ENCODE data around the gene TRAPPC5. TPM values are rescaled to one million over a fixed set of nuclear protein-coding genes. Genes with fewer than 3 reads are reported as not detected.
"Not testable (repeated sequence)": the region's sequence is repeated elsewhere in the genome, so short reads cannot be mapped to it uniquely, and the experiment has no call there.

Gene TRAPPC5
- 100 to 1,000 TPM; 107 to 108 TPM for total RNA-seq
- long read RNA-seq, full-length matches to known transcripts, result 47 of 51 reads
- long read RNA-seq, partial matches to known transcripts, result 4 of 51 reads
- long read RNA-seq, other reads (novel, unspliced or antisense), result 0 of 51 reads

DNA sequence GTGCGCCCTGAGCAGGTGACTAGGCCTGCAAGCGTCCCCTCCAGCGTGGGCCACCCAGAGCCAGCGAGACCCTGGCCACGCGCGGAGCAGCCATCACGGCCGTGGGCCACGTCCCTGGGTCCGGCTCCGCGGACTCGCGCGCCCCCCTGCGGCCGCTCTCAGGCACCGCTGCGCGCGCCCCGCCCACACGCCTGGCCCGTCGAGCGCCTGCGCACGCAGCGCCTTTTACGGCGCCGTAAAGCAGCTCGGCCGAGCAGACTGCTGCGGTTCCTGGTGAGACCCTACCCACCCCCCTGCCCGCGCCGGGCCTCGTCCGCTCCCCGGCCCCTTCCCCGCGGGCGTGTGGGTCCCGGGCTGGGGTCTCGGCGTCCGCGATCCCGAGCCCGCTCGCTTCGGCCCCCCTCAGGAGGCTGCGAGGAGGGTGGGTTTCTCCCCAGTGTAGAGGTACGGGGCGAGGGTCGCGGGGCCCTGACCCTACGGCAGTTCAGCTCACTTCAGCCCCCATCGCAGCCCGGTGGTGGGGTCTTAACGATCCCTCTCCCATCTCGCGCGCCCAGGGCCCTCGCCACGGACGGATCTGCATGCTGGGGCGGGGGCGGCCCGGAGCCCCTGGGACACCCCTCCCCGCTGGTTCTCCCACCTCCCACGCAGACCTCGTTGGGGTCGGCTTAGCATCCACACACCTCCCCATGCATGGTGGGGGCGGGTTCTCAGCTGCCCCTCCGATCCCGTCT lies at the start of gene TRAPPC5:
TSS of gene TRAPPC5 (plus strand) at position 228 of the 734 bp plus-strand sequence. CDS start 1,421 bp downstream, outside the sequence.
- intact Hi-C loops (cut with DNase I, micrococcal nuclease), result no loop called here
- peak; percentile 84 for ATAC-seq
- DNase-seq, result peak; percentile 75 to 93

DNA sequence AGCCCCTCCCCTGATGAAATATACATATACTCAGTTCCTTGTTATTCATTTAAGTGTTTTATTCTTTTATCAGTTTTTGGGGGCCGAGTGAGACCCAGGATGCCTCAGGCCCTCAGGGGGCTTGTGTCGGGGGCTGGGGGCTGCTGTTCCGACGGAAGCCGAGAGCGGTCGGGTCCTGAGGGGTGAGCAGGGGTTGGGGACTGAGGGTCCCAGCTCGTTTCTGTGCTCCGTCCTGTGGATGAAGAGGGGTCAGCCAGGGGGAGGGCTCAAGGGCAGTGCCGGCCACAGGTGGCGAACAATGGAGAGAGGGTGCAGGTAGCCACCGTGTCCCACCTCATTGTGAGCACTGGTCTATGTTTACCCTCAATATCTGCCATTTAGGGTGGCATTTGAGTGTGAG lies 49.1 kb upstream of the TRAPPC5 start:
- DNase-seq (no peak), ATAC-seq (no peak)
- intact Hi-C loops (cut with DNase I, micrococcal nuclease), result no loop called here

GRCh38 chr19:7632340-7633203 lies 48.1 kb upstream of the TRAPPC5 start:
- intact Hi-C loops (cut with DNase I, micrococcal nuclease), result no loop called here
- no peak for ATAC-seq
- no peak for DNase-seq

DNA sequence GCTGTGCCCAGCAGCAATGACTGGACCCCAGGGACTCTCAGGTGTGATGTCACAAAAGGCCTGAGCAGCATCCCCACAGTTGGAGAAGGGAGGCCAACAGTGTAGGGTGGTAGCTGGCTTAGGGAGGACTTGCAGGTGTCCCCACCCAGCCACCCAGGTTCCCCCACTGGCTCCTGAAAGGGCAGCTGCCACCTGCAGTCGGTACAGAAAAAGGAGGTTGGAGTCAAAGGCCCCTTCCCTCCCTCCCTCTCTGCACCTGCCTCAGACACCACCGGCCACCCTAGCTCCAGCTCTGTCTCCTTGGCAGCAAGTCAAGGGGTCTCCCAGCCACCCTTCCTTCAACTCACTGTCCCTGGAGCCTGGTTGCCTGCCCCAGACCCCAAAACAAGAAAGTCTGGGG lies 46.9 kb upstream of the TRAPPC5 start, which contains the start of gene PCP2:
TSS of gene PCP2 (minus strand) at position 22 of the 400 bp plus-strand sequence. CDS start 262 bp downstream, outside the sequence.
- DNase-seq (no peak), ATAC-seq (no peak)
- intact Hi-C loops (cut with DNase I, micrococcal nuclease), result no loop called here

- intact Hi-C loops (cut with DNase I, micrococcal nuclease), result no loop called here
- DNase-seq (no peak), ATAC-seq (no peak)
These were observed 45.0 kb upstream of the TRAPPC5 start for GRCh38 chr19:7635670-7636069.

DNA sequence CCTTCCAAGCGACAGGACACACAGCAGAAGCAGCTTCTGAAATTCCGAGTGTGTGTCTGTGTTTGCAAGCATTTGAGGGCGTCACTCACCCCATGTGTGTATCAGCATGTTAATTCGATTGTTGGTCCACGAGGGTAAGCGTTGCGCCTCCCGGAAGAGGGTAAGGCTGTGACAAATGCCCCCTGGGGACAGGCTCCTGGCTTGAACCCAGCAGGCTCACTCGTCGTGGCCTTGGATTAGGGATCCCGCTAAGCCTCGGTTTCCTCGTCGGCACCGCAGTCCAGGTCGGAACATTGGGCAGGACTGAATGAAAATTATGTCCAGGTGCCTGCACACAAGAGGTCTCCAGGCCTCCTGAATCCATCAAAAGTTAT lies 44.3 kb upstream of the TRAPPC5 start:
- DNase-seq (no peak), ATAC-seq (no peak)
- intact Hi-C loops (cut with DNase I, micrococcal nuclease), result no loop called here

- peak; percentile 97 for ATAC-seq
- DNase-seq, result peak; percentile 79 to 93
- intact Hi-C loops (cut with DNase I, micrococcal nuclease), result no loop called here
These were observed 43.8 kb upstream of the TRAPPC5 start, which contains the start of gene STXBP2 for GRCh38 chr19:7636691-7637373. TSS of gene STXBP2 (plus strand) at chr19:7637110. CDS start at chr19:7637150, 40 bp downstream.

DNA sequence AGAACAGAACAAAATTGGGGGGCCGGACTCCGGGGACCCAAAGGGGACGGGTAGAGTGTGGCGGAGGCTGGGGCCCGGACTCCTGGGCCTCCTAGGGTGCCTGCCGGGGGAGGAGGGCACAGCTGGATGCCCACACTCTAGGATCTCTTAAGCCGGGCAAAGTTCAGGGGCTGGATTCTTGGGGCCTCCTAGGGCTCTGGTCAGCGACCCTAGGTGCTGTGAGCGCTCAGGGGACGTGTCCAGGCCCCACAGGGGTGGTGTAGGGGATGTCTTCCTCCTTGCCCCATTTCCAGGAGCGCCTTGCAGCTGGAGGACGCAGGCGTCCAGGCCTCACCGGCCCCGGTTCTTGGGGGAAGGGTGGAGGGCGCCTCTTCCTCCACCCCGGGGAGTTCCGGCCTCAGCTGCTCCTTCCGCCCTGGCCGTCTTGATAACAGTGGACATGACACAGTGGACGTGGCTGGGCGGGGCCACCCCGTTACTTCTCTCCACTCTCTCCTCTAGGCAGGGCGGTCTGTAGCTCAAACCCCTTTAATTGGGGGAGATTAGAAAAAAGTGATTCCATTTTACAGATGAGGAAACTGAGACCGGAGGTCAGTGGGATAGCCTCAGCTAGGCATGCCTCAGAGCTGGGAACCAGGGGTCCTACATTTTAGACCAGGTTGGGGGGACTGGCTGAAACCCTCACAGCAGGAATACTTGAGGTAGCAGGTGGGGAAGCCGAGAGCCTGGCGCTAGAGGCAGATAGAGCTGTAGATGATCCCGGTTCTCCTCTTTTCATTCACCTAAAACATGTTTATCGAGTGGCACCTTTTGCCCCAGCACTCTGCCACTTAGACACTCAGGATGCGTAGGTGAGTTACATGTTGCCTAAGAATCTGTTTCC lies 43.0 kb upstream of the TRAPPC5 start:
- DNase-seq (peak; percentile 67 to 70), ATAC-seq (peak; percentile 68)
- intact Hi-C loops (cut with DNase I, micrococcal nuclease), result no loop called here

GRCh38 chr19:7638802-7639465 lies 41.7 kb upstream of the TRAPPC5 start:
- DNase-seq (no peak), ATAC-seq (no peak)
- intact Hi-C loops (cut with DNase I, micrococcal nuclease), result no loop called here

- ATAC-seq, result no peak
- DNase-seq, result no peak
- intact Hi-C loops (cut with DNase I, micrococcal nuclease), result no loop called here
These were observed 40.7 kb upstream of the TRAPPC5 start for GRCh38 chr19:7639863-7640348.

GRCh38 chr19:7640803-7641202 lies 39.8 kb upstream of the TRAPPC5 start:
- DNase-seq (no peak), ATAC-seq (no peak)
- intact Hi-C loops (cut with DNase I, micrococcal nuclease), result no loop called here

DNA sequence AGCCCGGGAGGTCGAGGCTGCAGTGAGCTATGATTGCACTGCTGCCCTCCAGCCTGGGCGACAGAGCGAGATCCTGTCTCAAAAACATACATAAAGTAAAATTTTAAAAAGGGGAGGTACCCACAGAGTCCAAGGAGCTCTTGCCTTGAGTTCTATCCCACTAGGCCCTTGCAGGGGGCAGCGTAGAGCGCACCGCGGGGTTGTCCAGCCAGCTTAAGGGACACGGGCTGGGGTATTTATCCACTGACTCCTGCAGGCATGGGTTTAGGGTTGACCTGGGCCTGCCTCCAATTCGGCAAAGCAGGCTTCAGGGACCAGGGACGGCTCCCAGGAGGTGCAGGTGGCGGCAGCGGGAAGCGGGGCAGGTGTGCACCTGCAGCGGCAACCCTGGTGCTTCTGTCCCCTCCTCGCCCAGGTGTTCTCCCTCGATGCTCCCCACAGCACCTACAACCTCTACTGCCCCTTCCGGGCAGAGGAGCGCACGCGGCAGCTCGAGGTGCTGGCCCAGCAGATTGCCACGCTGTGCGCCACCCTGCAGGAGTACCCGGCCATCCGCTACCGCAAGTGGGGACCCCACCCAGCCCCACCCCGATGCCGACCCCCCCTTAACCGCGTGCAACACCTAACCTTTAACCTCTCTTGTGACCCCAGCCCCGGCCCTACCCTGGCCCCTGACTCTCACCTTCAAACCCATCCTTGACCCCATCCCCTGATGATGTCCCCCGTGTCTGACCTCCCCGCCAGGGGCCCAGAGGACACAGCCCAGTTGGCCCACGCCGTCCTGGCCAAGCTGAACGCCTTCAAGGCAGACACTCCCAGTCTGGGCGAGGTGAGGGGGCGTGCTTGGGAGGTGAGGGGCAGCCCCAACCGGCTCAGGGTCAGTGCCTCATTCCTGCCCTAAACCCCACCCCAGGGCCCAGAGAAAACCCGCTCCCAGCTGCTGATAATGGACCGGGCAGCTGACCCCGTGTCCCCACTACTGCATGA lies 39.0 kb upstream of the TRAPPC5 start:
- intact Hi-C loops (cut with DNase I, micrococcal nuclease), result no loop called here
- ATAC-seq (no peak), DNase-seq (no peak)

DNA sequence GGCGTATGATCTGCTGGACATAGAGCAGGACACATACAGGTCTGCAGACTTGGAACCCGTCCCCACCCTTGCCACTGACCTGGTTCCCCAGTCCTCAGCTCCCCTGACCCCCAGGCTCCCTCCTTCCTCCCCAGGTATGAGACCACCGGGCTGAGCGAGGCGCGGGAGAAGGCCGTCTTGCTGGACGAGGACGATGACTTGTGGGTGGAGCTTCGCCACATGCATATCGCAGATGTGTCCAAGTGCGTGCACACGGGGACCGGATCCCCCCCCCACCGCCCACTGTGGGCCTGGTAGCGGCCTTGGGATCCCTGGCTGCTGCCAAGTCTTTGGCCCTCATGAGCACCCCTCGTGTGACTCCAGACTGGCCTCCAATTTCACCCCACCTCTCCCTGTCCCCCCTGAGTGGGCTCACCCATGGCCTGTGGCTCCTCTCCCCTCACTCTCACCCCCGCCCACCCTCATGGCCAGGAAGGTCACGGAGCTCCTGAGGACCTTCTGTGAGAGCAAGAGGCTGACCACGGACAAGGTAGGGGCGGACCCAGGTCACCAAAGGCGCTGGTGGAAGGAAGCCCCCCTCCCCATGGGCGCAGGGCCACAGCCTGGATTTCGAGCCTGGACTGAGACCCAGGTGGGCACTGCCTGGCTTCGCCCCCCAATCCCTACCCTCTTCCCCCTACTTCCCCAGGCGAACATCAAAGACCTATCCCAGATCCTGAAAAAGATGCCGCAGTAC lies 38.2 kb upstream of the TRAPPC5 start:
- DNase-seq (no peak), ATAC-seq (no peak)
- intact Hi-C loops (cut with DNase I, micrococcal nuclease), result no loop called here

GRCh38 chr19:7643031-7643415 lies 37.6 kb upstream of the TRAPPC5 start:
- no peak for DNase-seq
- ATAC-seq, result no peak

GRCh38 chr19:7643629-7644549 lies 36.7 kb upstream of the TRAPPC5 start:
- intact Hi-C loops (cut with DNase I, micrococcal nuclease), result not testable (repeated sequence)
- peak in 1 of 2 donors; percentile 54 for DNase-seq
- ATAC-seq, result peak; percentile 40

More at GRCh38 chr19:7643031-7643415, 37.6 kb upstream of the TRAPPC5 start:
- intact Hi-C loops (cut with DNase I, micrococcal nuclease), result no loop called here

Data from left colon (tissue), 2 donors.